ENCODE data around the gene PURA. TPM values are rescaled to one million over a fixed set of nuclear protein-coding genes. Genes with fewer than 3 reads are reported as not detected.

Gene PURA
- total RNA-seq, 1 donor from 2014 or later, result 9.2 TPM

DNA sequence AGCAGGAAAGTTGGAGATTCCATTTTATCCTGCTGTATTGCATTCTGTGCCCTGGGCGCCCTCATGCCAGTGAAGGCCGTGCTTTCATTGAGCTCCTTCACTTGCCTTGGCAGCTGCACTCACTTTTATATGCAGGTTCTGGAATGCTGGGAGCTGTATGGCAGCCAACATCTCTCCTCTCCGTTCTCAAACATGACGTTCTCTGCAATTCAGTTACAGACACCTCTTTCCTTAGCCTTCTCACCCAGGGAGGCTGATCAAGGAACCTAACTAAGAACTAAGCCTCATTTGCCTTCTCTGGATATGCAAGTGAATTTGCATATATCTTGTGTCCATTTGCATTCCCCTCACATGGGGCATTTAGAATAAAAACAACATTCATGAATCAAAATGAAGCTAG is 29.4 kb upstream of the PURA start:
- peaks cover 6% of the 10 kb centered on the region for H3K9me3 Mint-ChIP-seq (ENCODE audit: unreplicated experiment)
- Histone ChIP-seq H3K27me3 (ENCODE audit: insufficient read depth, low read length) (peaks cover 43% of the 10 kb centered on the region), H2AFZ (ENCODE audit: low read depth, low read length) (no peak overlapping the region), H3K79me2 (ENCODE audit: insufficient read depth, low read length) (no peaks in the 10 kb centered on the region), H3K4me1 (ENCODE audit: insufficient read depth, low read length) (no peaks in the 10 kb centered on the region), H4K20me1 (ENCODE audit: insufficient read depth, low read length) (no peaks in the 10 kb centered on the region), H3K36me3 (ENCODE audit: insufficient read depth, low read length) (no peaks in the 10 kb centered on the region), H3K27ac (ENCODE audit: low read depth, low read length) (no peak overlapping the region), H3K9ac (ENCODE audit: low read length) (no peak overlapping the region), H3K4me3 (ENCODE audit: insufficient read depth, low read depth, low read length) (no peak overlapping the region), H3K9me3 (ENCODE audit: insufficient read depth, low read depth, low read length) (no peaks in the 10 kb centered on the region), H3K4me2 (ENCODE audit: low read length) (no peak overlapping the region)
- no peak overlapping the region for H3K27ac Mint-ChIP-seq (ENCODE audit: unreplicated experiment)
- no peak overlapping the region for H3K4me3 Mint-ChIP-seq (ENCODE audit: unreplicated experiment)
- no peak for FAIRE-seq
- H3K27me3 Mint-ChIP-seq (ENCODE audit: low read depth, unreplicated experiment), result peaks cover 31% of the 10 kb centered on the region
- no peaks in the 10 kb centered on the region for H3K4me1 Mint-ChIP-seq (ENCODE audit: low read depth, unreplicated experiment)
- no peak for DNase-seq (ENCODE audit: low read depth)
- no peaks in the 10 kb centered on the region for H3K36me3 Mint-ChIP-seq (ENCODE audit: low read depth, unreplicated experiment)
- no peak for TF ChIP-seq EZH2 (IDR thresholded peaks at IDR 0.05; ENCODE audit: insufficient read depth, low read length)
- TF ChIP-seq CTCF (IDR thresholded peaks at IDR 0.05; ENCODE audit: insufficient read depth, low read depth, low read length), result no peak

- Mint-ChIP-seq H3K27me3 (ENCODE audit: low read depth, unreplicated experiment) (peaks cover 16% of the 10 kb centered on the region), H3K4me1 (ENCODE audit: low read depth, unreplicated experiment) (no peaks in the 10 kb centered on the region), H3K36me3 (ENCODE audit: low read depth, unreplicated experiment) (no peaks in the 10 kb centered on the region), H3K9me3 (ENCODE audit: unreplicated experiment) (peaks cover 24% of the 10 kb centered on the region), H3K4me3 (ENCODE audit: unreplicated experiment) (no peak overlapping the region), H3K27ac (ENCODE audit: unreplicated experiment) (no peak overlapping the region)
- DNase-seq (ENCODE audit: low read depth) (no peak), FAIRE-seq (no peak)
- H3K4me2 ChIP-seq (ENCODE audit: low read length), result no peak overlapping the region
- no peak for TF ChIP-seq EZH2 (IDR thresholded peaks at IDR 0.05; ENCODE audit: insufficient read depth, low read length)
- TF ChIP-seq CTCF (IDR thresholded peaks at IDR 0.05; ENCODE audit: insufficient read depth, low read depth, low read length), result no peak
- H4K20me1 ChIP-seq (ENCODE audit: insufficient read depth, low read length), result no peaks in the 10 kb centered on the region
- H3K4me3 ChIP-seq (ENCODE audit: insufficient read depth, low read depth, low read length), result no peak overlapping the region
- H3K36me3 ChIP-seq (ENCODE audit: insufficient read depth, low read length), result no peaks in the 10 kb centered on the region
- H3K27me3 ChIP-seq (ENCODE audit: insufficient read depth, low read length), result peaks cover 12% of the 10 kb centered on the region
- no peak overlapping the region for H2AFZ ChIP-seq (ENCODE audit: low read depth, low read length)
- H3K9me3 ChIP-seq (ENCODE audit: insufficient read depth, low read depth, low read length), result no peaks in the 10 kb centered on the region
- no peaks in the 10 kb centered on the region for H3K79me2 ChIP-seq (ENCODE audit: insufficient read depth, low read length)
- H3K4me1 ChIP-seq (ENCODE audit: insufficient read depth, low read length), result no peaks in the 10 kb centered on the region
- no peak overlapping the region for H3K9ac ChIP-seq (ENCODE audit: low read length)
- H3K27ac ChIP-seq (ENCODE audit: low read depth, low read length), result no peak overlapping the region
These were observed 23.7 kb upstream of the PURA start for GRCh38 chr5:140090251-140090650.

DNA sequence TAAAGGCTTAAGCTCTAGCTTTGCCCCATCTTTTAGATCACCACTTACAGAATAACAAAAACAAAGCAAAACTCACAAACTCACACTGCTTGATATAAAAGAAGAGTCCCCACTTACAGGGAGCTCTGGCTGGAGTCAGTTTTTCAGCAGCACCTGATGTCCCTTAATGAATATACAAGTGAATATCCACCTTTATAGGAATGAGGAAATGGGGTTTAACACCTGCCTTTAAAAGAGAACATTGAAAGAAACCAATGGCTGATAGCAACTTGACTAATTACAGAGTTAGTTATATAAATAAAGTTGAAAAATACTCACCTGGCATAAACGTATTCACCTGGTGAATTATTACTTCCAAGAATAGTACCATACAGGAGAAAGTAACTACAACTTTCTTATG is 20.7 kb upstream of the PURA start:
- H3K4me3 ChIP-seq (ENCODE audit: insufficient read depth, low read depth, low read length), result no peak overlapping the region
- H3K36me3 Mint-ChIP-seq (ENCODE audit: low read depth, unreplicated experiment), result no peaks in the 10 kb centered on the region
- H3K4me3 Mint-ChIP-seq (ENCODE audit: unreplicated experiment), result no peak overlapping the region
- no peaks in the 10 kb centered on the region for H3K4me1 ChIP-seq (ENCODE audit: insufficient read depth, low read length)
- no peak overlapping the region for H3K27ac Mint-ChIP-seq (ENCODE audit: unreplicated experiment)
- peaks cover 8% of the 10 kb centered on the region for H3K27me3 ChIP-seq (ENCODE audit: insufficient read depth, low read length)
- no peak overlapping the region for H3K4me2 ChIP-seq (ENCODE audit: low read length)
- H3K36me3 ChIP-seq (ENCODE audit: insufficient read depth, low read length), result no peaks in the 10 kb centered on the region
- no peak for FAIRE-seq
- H3K27me3 Mint-ChIP-seq (ENCODE audit: low read depth, unreplicated experiment), result peaks cover 19% of the 10 kb centered on the region
- no peaks in the 10 kb centered on the region for H3K79me2 ChIP-seq (ENCODE audit: insufficient read depth, low read length)
- H4K20me1 ChIP-seq (ENCODE audit: insufficient read depth, low read length), result no peaks in the 10 kb centered on the region
- H3K4me1 Mint-ChIP-seq (ENCODE audit: low read depth, unreplicated experiment), result no peaks in the 10 kb centered on the region
- peaks cover 24% of the 10 kb centered on the region for H3K9me3 Mint-ChIP-seq (ENCODE audit: unreplicated experiment)
- no peaks in the 10 kb centered on the region for H3K9me3 ChIP-seq (ENCODE audit: insufficient read depth, low read depth, low read length)
- H3K9ac ChIP-seq (ENCODE audit: low read length), result no peak overlapping the region
- DNase-seq (ENCODE audit: low read depth), result no peak
- no peak overlapping the region for H3K27ac ChIP-seq (ENCODE audit: low read depth, low read length)
- TF ChIP-seq EZH2 (IDR thresholded peaks at IDR 0.05; ENCODE audit: insufficient read depth, low read length) (no peak), CTCF (IDR thresholded peaks at IDR 0.05; ENCODE audit: insufficient read depth, low read depth, low read length) (no peak)
- no peak overlapping the region for H2AFZ ChIP-seq (ENCODE audit: low read depth, low read length)
